Measurements from ENCODE around the gene PPP2CA.
"Not testable (repeated sequence)": the region's sequence is repeated elsewhere in the genome, so short reads cannot be mapped to it uniquely, and the experiment has no call there.

Gene PPP2CA

DNA sequence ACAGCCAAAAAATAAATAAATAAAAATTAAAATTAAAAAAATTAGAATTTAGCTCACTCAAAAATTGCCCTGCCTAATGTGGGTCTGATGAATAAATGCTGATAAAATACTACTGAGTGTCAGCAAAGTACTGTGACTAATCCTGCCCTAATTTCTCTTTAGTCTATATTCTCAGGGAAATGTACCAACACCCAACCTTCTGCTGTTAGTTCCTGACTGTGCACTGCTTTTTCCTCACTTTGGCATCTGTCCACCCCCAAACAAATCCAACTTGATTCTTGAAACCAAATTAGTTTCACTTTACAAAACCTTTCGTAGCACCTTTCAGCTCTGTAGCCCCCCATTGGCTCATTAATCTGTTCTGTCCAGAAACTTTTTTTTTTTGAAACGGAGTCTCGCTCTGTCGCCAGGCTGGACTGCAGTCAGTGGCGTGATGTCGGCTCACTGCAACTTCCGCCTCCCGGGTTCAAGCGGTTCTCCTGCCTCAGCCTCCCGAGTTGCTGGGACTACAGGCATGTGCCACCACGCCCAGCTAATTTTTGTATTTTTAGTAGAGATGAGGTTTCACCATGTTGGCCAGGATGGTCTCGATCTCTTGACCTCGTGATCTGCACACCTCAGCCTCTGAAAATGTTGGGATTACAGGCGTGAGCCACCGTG lies 73.6 kb downstream of the PPP2CA start:
- not testable (repeated sequence) for H3K4me1 ChIP-seq (ENCODE audit: control insufficient read depth, low read depth, low read length); H3K4me3 ChIP-seq (ENCODE audit: low read length); H3K9me3 ChIP-seq (ENCODE audit: control insufficient read depth, low read depth, low read length); H3K9ac ChIP-seq (ENCODE audit: low read length); H3K27me3 ChIP-seq (ENCODE audit: control insufficient read depth, insufficient read depth, low read length); H3K27ac ChIP-seq (ENCODE audit: low read length)
- H3K36me3 ChIP-seq (ENCODE audit: control insufficient read depth, low read depth, low read length): peaks cover 70% of the 10 kb centered on the region

DNA sequence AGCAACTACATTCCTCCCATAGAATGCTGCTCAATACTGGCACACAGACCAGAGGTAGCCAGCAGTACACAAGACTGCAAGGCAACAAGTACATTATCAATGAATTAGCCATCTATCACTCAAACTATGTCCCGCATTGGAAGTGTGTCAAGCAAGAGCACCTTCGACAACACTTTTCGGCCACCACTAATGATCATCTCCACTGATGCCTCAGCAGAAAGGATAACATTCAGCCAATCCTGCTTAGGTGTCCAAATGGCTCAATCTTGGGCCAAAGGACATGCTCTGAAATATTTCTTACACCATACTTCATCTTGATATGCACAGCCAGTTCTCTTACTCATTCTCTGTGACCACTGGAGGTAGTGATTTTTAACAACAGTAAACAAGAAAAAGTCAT lies 74.2 kb downstream of the PPP2CA start:
- Histone ChIP-seq H3K27me3 (ENCODE audit: control insufficient read depth, insufficient read depth, low read length) (no peaks in the 10 kb centered on the region), H3K36me3 (ENCODE audit: control insufficient read depth, low read depth, low read length) (peaks cover 70% of the 10 kb centered on the region), H3K4me3 (ENCODE audit: low read length) (no peak overlapping the region), H3K9ac (ENCODE audit: low read length) (no peak overlapping the region), H3K4me1 (ENCODE audit: control insufficient read depth, low read depth, low read length) (no peaks in the 10 kb centered on the region), H3K27ac (ENCODE audit: low read length) (no peak overlapping the region), H3K9me3 (ENCODE audit: control insufficient read depth, low read depth, low read length) (no peaks in the 10 kb centered on the region)

DNA sequence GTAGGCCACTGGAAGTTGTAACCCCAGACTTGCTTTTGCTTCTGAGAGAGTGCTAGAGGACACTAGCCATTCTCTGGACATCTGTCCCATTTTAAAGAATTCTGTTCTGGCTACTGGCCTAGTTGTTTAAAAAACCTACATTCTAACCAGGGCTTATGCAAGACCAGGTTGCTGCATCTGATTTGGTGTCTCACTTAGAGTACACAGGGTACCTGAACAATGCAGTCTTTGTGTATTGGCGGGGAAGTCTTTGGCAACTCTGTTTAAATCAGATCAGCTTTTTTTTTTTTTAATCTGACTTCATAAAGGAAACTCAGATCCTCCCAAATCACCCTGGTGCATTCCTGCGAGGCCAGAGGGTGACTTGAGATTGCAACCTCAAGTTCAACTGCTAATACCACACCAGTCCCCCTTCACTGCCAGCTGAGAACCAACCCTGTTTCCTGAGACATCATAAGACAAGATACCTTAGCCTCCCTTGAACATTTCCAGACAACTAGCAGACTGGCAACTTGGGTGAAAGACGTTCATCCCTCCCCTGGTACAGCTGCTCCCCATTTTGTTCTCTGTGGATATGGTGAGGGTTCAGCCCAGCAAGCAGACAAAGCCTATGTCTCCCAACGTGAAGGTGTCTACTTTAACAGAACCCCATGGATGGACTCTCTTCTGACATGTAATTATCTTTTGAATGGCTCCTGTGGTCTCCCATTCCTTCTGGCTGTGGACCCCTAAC lies 76.1 kb downstream of the PPP2CA start:
- H3K4me1 ChIP-seq (ENCODE audit: control insufficient read depth, low read depth, low read length): no peaks in the 10 kb centered on the region
- no peaks in the 10 kb centered on the region for H3K27me3 ChIP-seq (ENCODE audit: control insufficient read depth, insufficient read depth, low read length)
- H3K9ac ChIP-seq (ENCODE audit: low read length): no peak overlapping the region
- H3K36me3 ChIP-seq (ENCODE audit: control insufficient read depth, low read depth, low read length): peaks cover 60% of the 10 kb centered on the region
- no peak overlapping the region for H3K27ac ChIP-seq (ENCODE audit: low read length)
- no peak overlapping the region for H3K4me3 ChIP-seq (ENCODE audit: low read length)
- H3K9me3 ChIP-seq (ENCODE audit: control insufficient read depth, low read depth, low read length): no peaks in the 10 kb centered on the region

DNA sequence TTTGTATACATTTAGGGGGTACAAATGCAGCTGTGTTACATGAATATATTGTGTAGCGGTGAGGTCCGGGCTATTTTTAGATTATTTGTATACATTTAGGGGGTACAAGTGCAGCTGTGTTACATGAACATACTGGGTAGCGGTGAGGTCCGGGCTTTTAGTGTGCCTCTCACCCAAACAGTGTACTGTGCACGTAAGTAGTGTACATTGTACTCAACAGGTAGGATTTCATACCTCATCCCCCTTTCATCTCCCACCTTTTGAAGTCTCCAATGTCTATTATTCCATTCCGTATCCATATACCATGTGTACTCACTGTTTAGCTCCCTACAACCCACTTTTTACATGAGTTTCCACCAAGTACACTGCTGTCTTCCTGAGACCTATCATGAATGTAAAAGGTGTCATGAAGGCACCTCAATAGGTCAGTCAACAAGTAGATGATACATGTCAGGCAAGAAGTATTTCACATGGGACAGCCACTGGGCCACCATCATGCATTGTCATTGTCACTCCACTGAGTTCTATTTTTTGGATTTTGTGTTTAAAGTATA lies 76.8 kb downstream of the PPP2CA start:
- no peaks in the 10 kb centered on the region for H3K27me3 ChIP-seq (ENCODE audit: control insufficient read depth, insufficient read depth, low read length)
- H3K36me3 ChIP-seq (ENCODE audit: control insufficient read depth, low read depth, low read length): peaks cover 62% of the 10 kb centered on the region
- no peak overlapping the region for H3K27ac ChIP-seq (ENCODE audit: low read length)

DNA sequence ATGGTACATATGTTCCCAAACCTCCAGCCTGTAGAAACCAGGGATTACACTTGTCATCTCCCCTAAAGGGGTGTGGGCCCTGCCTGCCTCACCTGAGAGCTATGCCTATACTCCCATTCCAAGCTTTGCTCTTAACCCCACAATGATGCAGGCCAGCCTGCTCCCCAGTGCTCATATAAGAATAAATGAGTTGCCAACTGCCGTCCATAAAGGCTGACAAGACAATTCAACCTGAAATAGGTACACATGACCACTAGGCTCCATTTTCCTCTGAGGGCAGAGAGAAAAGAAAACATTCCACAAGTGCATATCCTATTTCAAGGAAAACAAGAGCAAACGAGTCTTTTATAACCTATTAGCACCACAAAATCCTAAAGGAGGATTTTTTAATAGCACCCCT lies 77.6 kb downstream of the PPP2CA start:
- Histone ChIP-seq H3K4me1 (ENCODE audit: control insufficient read depth, low read depth, low read length) (no peaks in the 10 kb centered on the region), H3K36me3 (ENCODE audit: control insufficient read depth, low read depth, low read length) (peaks cover 63% of the 10 kb centered on the region), H3K4me3 (ENCODE audit: low read length) (no peak overlapping the region), H3K27ac (ENCODE audit: low read length) (no peak overlapping the region), H3K27me3 (ENCODE audit: control insufficient read depth, insufficient read depth, low read length) (no peaks in the 10 kb centered on the region), H3K9ac (ENCODE audit: low read length) (no peak overlapping the region), H3K9me3 (ENCODE audit: control insufficient read depth, low read depth, low read length) (no peaks in the 10 kb centered on the region)

More for the DNA sequence above, 76.8 kb downstream of the PPP2CA start:
- H3K9me3 ChIP-seq (ENCODE audit: control insufficient read depth, low read depth, low read length): no peaks in the 10 kb centered on the region
- H3K4me1 ChIP-seq (ENCODE audit: control insufficient read depth, low read depth, low read length): no peaks in the 10 kb centered on the region
- no peak overlapping the region for H3K9ac ChIP-seq (ENCODE audit: low read length)
- H3K4me3 ChIP-seq (ENCODE audit: low read length): no peak overlapping the region

DNA sequence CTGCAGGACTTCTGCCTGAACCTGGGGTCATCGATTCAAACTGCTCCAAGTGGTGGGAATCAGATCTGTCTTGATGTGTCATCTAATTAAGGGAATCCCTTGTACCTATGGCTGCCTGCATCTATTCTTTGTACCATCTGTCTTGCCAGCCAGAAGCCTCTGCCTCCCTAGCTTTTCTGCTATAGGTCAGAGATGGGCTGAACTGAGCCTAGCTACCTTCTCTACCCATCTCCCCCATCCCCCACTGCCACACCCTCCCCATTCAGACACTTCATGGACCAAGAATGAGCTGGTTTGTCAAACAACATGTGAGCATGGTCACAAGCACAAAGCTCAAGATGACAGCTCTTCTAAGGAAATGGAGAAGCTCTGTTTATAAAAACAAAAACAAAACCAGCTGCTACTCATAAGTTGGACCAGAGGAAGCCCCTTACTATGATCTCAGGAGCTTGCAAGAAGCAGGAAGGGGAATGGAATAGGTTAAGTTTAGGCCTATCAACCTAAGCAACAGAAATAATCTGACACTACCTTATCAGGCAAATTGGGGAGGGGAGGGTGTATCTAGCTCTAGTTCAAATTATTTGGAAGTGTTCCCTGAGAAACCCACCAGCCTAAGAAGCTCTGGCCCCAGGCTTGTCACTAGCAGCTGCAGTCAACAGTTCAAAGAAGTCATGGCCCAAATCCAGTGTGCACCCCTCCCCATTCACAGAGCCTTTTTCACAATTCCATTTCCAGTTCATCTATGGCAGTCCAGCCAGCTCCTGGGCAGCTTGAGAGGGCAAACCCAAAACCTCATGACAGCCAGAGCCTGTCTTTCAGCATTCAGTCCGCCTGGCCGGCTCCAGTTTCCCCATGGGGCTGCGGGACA lies 79.0 kb downstream of the PPP2CA start:
- no peak overlapping the region for H3K4me3 ChIP-seq (ENCODE audit: low read length)
- H3K27ac ChIP-seq (ENCODE audit: low read length): no peak overlapping the region
- no peaks in the 10 kb centered on the region for H3K9me3 ChIP-seq (ENCODE audit: control insufficient read depth, low read depth, low read length)
- no peaks in the 10 kb centered on the region for H3K27me3 ChIP-seq (ENCODE audit: control insufficient read depth, insufficient read depth, low read length)
- peaks cover 60% of the 10 kb centered on the region for H3K36me3 ChIP-seq (ENCODE audit: control insufficient read depth, low read depth, low read length)
- H3K4me1 ChIP-seq (ENCODE audit: control insufficient read depth, low read depth, low read length): no peaks in the 10 kb centered on the region
- no peak overlapping the region for H3K9ac ChIP-seq (ENCODE audit: low read length)

DNA sequence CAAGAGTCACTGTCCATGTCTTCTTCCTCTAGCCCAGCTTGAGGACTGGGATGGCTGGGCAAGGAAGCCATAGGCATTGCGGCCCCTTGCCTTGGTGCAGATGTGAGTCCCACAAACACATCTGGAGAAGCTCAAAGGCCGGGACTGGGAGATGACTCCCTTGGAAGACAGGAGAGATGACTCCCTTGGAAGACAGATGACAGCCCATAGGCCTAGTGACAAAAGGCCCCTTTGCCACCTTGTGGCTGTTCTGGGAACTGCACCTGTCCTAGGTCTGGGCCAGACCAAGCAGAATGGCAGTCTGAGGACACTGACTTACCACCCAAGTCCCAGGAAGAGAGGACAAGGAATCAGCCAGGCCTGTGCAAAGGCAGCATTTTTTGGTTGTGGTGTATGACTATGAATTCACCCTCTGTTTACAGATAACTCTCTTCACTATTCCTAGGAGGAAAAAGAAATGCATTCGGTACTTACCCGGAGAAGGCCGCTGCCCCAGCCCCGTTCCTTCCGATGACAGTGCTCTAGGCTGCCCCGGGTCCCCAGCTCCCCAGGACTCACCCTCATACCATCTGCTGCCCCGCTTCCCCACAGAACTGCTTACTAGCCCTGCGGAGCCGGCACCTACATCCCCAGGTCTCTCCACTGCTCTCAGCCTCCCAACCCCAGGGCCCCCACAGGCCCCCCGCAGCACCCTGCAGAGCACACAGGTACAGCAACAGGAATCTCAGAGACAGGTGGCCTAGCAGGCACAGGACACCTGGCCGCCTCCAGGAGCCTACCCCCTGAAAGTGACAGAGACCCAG lies 79.9 kb downstream of the PPP2CA start:
- Histone ChIP-seq H3K27ac (ENCODE audit: low read length) (no peak overlapping the region), H3K27me3 (ENCODE audit: control insufficient read depth, insufficient read depth, low read length) (no peaks in the 10 kb centered on the region), H3K9ac (ENCODE audit: low read length) (no peak overlapping the region), H3K9me3 (ENCODE audit: control insufficient read depth, low read depth, low read length) (no peaks in the 10 kb centered on the region), H3K4me3 (ENCODE audit: low read length) (no peak overlapping the region), H3K4me1 (ENCODE audit: control insufficient read depth, low read depth, low read length) (no peaks in the 10 kb centered on the region), H3K36me3 (ENCODE audit: control insufficient read depth, low read depth, low read length) (peaks cover 53% of the 10 kb centered on the region)

DNA sequence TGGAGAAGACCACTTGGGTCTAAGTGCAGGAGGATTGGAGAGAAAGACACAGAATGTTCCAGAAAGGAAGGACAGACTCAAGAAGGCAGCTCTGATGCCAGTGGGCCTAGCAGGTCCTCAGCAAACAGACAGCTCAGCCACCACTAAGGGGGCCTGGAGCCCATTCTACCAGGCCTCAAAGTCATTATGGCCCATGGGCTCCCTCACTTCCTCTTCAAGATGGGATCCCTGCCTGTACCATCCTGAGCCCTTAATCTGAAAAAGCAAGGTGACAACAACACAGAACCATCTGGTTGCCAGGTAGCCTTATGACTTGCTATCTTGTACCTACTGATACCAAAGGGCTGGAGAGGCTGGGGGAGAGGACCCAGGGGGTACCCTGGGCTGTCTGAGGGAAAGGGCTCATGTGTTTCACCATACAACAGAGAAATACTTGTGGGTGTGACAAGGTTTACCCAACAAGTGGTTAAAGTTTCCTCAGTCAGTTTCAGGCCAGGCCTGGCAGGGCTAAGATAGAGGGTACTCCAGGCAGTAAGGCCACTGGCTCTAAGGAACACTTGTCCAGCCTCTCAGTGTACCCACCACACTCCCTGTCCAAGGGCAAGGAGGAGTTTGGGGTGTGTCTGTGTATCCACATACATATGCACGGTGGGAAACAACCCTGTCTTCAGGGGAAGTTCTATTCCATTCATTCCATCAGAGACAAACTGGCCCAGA lies 80.7 kb downstream of the PPP2CA start:
- Histone ChIP-seq H3K9me3 (ENCODE audit: control insufficient read depth, low read depth, low read length) (no peaks in the 10 kb centered on the region), H3K9ac (ENCODE audit: low read length) (no peak overlapping the region), H3K4me1 (ENCODE audit: control insufficient read depth, low read depth, low read length) (no peaks in the 10 kb centered on the region), H3K36me3 (ENCODE audit: control insufficient read depth, low read depth, low read length) (peaks cover 45% of the 10 kb centered on the region), H3K27ac (ENCODE audit: low read length) (no peak overlapping the region), H3K27me3 (ENCODE audit: control insufficient read depth, insufficient read depth, low read length) (no peaks in the 10 kb centered on the region), H3K4me3 (ENCODE audit: low read length) (no peak overlapping the region)

Measured in iPS-18a (cell line).